ENCODE results near the gene TRAPPC10.

DNA sequence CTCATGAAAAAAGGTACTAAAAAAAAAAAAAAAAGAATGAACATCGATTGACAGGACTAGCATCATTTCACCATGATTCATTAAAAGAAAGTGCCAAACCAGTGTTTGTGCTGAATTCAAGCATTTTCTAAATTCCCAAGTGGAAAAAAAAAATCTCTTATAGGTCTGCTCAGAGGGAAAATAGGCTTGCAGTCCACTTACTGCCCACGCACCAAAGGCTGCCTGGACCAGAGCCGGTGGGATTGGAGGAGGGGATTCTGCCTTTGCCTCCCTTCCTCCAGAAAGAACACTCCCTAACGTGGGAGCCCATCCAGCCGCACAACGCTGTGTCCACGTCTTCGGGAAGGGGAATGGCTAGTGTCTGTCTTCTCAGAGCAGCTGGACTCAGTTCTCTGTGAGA is 5.5 kb upstream of the TRAPPC10 start:
- TF ChIP-seq, protein P1, sequence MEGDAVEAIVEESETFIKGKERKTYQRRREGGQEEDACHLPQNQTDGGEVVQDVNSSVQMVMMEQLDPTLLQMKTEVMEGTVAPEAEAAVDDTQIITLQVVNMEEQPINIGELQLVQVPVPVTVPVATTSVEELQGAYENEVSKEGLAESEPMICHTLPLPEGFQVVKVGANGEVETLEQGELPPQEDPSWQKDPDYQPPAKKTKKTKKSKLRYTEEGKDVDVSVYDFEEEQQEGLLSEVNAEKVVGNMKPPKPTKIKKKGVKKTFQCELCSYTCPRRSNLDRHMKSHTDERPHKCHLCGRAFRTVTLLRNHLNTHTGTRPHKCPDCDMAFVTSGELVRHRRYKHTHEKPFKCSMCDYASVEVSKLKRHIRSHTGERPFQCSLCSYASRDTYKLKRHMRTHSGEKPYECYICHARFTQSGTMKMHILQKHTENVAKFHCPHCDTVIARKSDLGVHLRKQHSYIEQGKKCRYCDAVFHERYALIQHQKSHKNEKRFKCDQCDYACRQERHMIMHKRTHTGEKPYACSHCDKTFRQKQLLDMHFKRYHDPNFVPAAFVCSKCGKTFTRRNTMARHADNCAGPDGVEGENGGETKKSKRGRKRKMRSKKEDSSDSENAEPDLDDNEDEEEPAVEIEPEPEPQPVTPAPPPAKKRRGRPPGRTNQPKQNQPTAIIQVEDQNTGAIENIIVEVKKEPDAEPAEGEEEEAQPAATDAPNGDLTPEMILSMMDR (conservative IDR thresholded peaks at IDR 0.05 in 1 of 2, IDR thresholded peaks at IDR 0.05 in 1 of 2; ENCODE audit: low read depth in 1 of 2, low read length in 2 of 2): no peak
- no peak for TF ChIP-seq EZH2 (IDR thresholded peaks at IDR 0.05; ENCODE audit: low read length, missing control alignments)

All from fibroblast of lung (primary cell).